A549 (cell line): Measurements from ENCODE around the gene CELSR1.

Experiments used
- CEBPB ChIP-seq, 2 experiments: fragments of >200 bp in 1 of 2; sonication (Bioruptor Twin) in 1 of 2; formaldehyde crosslinking in 1 of 2; IDR thresholded peaks; 2 replicates each; pipeline ENCODE4 v1.6.1; 2012 to 2016
- CTCF ChIP-seq: fragments of >200 bp; sonication (Bioruptor Twin); formaldehyde crosslinking; IDR thresholded peaks from 3 replicates; pipeline ENCODE4 v1.5.1; 2016
- EHF ChIP-seq: fragments of 250-450 bp; sonication (Bioruptor Pico); IDR thresholded peaks from 2 replicates; pipeline ENCODE4 v1.5.0; 2020; ENCODE audit warnings: mild to moderate bottlenecking
- ESRRA ChIP-seq: fragments of 150-350 bp; IDR thresholded peaks from 2 replicates; pipeline ENCODE4 v1.6.1; 2014; ENCODE audit warnings: mild to moderate bottlenecking, low read length, borderline replicate concordance
- MAZ ChIP-seq: fragments of 150-350 bp; IDR thresholded peaks from 2 replicates; pipeline ENCODE4 v1.6.1; 2014; ENCODE audit warnings: antibody characterized with exemption, low read depth, low read length, borderline replicate concordance
- RFX5 ChIP-seq: fragments of 450-650 bp; IDR thresholded peaks from 2 replicates; pipeline ENCODE4 v1.7.1; 2014; ENCODE audit warnings: antibody characterized with exemption, mild to moderate bottlenecking, moderate library complexity
- TF ChIP-seq, protein P1 (sequence below): IDR thresholded peaks from 2 replicates; pipeline ENCODE4 v1.6.1; 2012

DNA sequence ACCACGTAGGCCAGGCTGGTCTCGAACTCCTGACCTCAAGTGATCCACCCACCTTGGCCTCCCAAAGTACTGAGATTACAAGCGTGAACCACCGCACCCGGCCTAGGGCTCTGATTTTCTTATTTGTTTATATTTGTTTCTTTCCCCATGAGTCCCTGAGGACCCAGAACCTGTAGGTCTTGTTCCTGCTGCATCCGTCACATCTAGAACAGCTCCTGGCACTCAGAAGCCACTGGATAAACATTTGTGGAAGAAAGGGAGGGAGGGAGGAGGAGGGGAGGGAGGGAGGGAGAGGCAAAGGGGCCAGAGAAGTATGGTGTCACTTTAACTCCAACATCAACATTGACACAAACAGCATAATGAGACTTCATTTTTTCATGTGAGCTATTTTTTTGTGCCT lies 67.7 kb downstream of the CELSR1 start:
- TF ChIP-seq CEBPB (IDR thresholded peaks at IDR 0.05) (no peak), ESRRA (no peak), CTCF (no peak), RFX5 (no peak), MAZ (no peak), EHF (no peak)
- TF ChIP-seq, protein P1, sequence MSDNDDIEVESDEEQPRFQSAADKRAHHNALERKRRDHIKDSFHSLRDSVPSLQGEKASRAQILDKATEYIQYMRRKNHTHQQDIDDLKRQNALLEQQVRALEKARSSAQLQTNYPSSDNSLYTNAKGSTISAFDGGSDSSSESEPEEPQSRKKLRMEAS = no peak
